Activated T-cell treated with anti-CD3 and anti-CD28 coated beads, Interleukin-2, amount 50 U/mL, for 48 hours (primary cell): Measurements from ENCODE around the gene NABP1.

Experiments used
- DNase-seq, 2 experiments: peaks; one replicate each; pipeline ENCODE4 v3.0.0-alpha.2; 2020

Gene NABP1

DNA sequence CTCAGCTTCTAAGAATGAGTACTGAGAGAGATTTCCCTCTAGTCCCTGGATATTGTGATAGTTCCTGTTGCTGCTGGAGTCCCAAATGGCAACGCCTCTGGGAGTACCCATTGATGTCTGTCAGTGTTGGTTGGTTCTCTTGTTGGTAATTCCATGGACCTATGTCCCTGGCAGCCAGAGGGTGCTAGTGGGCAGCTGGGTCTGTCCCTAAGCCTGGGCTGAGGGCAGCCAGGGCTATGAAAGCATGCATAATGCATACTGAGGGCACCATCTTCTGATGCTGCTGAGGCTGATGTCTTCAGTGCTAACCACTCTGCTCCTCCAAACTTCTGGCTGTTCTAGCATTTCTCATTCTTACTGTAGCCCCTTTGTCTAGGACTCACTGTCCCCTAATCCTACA lies 35.9 kb downstream of the NABP1 start:
- no peak for DNase-seq

DNA sequence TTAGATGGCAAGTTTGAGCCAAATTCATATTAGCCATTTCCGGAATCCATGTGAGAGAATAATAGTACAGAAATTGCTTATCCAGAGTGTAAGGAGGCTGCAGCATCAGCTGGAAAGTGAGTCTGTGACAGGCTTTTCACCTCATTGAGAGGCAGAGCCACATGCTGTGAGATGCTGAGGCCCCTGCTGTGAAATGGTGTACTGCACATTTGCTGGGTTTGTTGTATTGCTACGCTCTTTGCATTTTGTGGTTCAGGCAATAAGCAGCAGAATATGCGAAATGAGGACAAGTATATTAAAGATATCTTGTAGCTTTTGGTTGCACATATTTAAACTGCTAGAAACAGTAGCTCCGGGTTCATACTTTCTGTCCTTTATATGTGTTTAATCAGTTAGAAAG lies 37.0 kb downstream of the NABP1 start:
- no peak for DNase-seq

DNA sequence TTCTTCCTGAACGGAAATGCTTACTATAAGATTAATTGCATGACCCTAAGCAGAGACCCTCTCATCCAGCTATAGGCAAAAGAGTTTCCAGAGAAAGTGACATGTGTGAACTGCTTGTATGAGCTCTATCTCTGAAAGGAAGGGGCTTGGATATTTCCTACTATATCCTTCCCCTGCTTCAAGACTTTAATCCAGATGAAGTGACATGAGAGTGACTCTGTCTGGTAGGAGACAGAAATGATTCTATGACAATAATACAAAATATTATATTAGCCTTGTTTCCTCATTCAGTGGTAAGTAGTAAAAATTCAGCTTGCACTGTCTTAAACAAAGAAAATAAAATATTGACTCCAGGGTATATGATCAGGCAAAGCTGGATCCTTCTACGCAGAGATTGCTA lies 37.5 kb downstream of the NABP1 start:
- DNase-seq, result no peak

DNA sequence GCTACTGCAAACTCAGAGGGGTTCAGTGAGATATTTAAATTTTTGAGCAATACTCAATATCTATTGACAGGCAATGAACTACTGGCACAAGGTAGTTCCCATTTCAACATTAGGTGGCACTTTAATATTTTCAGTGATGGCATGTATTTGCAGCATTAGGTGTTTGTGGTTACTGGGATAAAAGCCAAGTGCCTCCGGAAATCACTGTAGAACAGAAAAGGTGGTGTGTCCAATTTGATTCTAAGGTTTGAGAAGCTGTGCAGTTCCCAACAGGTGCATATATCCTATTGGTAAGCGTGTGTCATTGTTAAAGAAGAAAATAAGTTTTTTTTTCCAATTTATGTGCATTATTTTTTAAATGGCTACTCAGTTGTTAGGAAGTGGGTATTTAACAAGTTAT lies 41.3 kb downstream of the NABP1 start:
- no peak for DNase-seq

DNA sequence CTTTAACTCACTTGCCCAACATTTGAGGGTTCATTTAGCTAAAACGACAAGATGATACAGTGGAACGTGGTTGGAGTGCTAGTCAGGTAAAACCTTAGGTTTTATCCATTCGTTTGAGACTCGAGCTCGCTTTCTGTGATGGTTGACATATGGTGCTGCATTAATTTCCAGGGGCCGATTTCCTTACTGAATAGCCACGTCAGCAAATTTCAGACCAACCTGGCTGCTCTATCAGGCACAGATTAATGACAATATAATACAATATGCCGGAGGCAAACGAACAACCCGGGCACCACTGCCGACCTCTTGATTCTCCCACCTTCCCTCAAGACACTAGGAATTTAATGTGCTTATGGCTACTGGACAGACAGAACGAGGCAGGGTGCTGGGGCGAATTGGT lies 42.0 kb downstream of the NABP1 start:
- no peak for DNase-seq

DNA sequence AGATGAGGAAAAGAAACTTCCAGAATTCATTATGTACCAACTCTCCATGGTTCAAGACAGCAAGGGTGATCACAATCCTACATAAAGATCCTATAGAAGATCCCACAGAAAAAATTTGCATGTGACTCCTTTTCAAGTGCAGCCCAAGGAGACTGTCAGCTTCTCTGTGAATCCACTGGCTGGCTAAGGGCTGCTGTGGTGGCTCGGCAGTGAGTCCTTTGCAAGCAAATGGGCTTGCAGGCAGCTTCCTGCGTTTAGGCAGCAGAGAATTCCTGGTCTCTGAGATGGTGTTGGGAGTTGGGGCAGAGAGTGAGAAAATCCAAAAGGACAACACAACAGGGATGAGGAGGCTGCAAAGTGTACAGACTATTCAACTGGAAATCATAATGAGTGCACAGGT lies 43.4 kb downstream of the NABP1 start:
- DNase-seq, result no peak

DNA sequence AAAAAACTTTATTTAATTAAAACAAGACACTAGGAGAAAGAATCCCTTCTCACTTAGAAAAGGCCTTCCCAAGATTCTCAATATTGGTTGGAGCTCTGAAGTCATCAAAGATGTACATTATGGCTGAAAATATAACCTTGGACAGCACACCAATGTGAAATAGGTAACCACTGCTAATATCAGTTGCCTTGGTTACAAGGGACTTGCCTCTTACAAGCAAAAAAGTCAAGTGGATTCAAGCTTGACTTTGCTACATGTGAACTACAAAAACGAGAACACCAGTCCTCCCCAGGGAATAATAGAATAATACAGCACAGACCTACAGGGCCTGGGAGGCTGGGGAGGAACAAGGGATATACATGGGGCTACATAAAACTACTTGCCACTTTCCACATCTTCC lies 46.1 kb downstream of the NABP1 start:
- no peak for DNase-seq

DNA sequence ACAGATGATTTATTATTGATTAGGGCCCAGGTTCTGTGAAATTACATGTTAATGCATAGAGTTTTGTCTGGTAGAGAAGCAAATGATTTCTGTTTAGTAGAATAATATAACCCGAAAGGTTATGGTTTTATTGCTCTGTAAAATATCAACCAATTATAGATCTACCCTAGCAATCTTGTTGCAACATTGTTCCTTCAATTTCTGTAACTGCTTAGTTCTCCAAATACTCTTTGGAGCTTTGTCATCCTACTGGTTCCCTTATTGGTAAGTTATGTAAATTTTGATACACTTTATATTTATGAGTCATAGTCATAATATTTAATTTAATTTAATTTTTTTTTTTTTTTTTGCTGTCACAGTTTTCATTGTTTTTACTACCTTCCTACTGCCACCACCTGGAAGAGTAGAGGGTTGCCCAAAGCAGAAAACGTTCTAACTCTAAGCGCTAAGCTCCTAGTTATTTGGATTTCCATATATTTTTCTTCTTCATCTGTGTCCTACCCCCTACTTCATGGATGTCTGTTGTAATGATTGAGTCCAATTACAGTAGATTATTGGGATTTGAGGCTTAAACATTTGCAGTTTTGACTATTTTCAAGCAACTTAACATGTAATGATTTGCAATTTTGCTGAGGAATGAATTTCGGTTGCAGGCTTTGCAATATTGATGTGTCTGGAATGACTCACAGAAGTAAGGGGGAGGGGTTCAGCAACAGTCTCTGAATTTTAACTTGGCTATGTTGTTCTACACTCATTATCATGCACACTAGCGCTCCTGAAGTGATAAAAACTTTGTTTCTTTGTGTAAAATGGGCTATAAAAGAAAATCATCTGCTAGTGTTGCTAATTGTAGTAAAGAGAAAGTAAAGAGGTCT lies 51.1 kb downstream of the NABP1 start:
- no peak for DNase-seq

DNA sequence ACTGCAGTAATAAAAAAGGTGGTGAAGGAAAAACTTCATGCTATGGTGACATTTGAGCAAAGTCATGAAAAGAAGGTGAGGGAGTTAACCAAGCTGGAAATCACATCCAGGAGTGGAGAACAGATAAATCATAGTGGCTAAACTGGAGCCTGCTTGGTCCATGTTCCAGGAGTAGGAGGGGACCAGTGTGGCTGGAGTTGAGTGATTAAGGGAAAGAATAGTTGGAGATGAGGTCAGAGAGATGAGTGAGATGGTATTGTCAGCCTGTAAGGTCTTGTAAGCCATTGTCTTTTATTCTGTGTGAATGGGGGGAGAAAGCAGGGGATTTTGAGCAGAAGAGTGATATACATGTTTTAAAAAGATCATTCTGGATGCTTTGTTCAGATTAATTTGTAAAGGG lies 52.3 kb downstream of the NABP1 start:
- DNase-seq, result no peak
